DOHH2 (cell line): ENCODE results near the gene ICE1.

Experiments used
- H3F3A ChIP-seq: fragments of 200-600 bp; sonication (generic), shearing (Covaris generic); 2 replicates; pipeline ENCODE4 v1.6.0; 2016; ENCODE audit warnings: antibody characterized with exemption, mild to moderate bottlenecking; ENCODE audit not compliant: control insufficient read depth, insufficient read depth
- H3K27ac ChIP-seq: fragments of 200-600 bp; sonication (generic); 2 replicates; pipeline ENCODE4 v1.5.1; 2014; ENCODE audit warnings: low read depth, mild to moderate bottlenecking, low read length, moderate library complexity
- H3K27me3 ChIP-seq: fragments of 200-600 bp; sonication (generic); 2 replicates; pipeline ENCODE4 v1.6.1; 2014; ENCODE audit warnings: mild to moderate bottlenecking, low read length, mixed read lengths; ENCODE audit not compliant: control insufficient read depth
- H3K36me3 ChIP-seq: fragments of 200-600 bp; sonication (generic); 2 replicates; pipeline ENCODE4 v1.6.1; 2014; ENCODE audit warnings: mild to moderate bottlenecking, low read length, moderate library complexity, mixed read lengths; ENCODE audit not compliant: control insufficient read depth
- H3K4me1 ChIP-seq: fragments of 200-600 bp; sonication (generic); 2 replicates; pipeline ENCODE4 v1.6.1; 2014; ENCODE audit warnings: mild to moderate bottlenecking, low read length, mixed read lengths; ENCODE audit not compliant: control insufficient read depth
- H3K4me2 ChIP-seq: fragments of 200-600 bp; sonication (generic); 2 replicates; pipeline ENCODE4 v1.6.0; 2014; ENCODE audit warnings: mild to moderate bottlenecking, low read length, moderate library complexity
- H3K4me3 ChIP-seq: fragments of 200-600 bp; sonication (generic); 2 replicates; pipeline ENCODE4 v1.5.1; 2014; ENCODE audit warnings: mild to moderate bottlenecking, low read length, mixed read lengths
- H3K79me2 ChIP-seq: fragments of 200-600 bp; sonication (generic); 2 replicates; pipeline ENCODE4 v1.6.1; 2014; ENCODE audit warnings: mild to moderate bottlenecking, low read length, mixed read lengths; ENCODE audit not compliant: control insufficient read depth
- H3K9me2 ChIP-seq: fragments of 200-600 bp; sonication (generic); replicated peaks from 2 replicates; pipeline ENCODE4 v1.6.1; 2014; ENCODE audit warnings: mild to moderate bottlenecking, low read length, mixed read lengths; ENCODE audit not compliant: control insufficient read depth
- H3K9me3 ChIP-seq: fragments of 200-600 bp; sonication (generic); 2 replicates; pipeline ENCODE4 v1.6.1; 2014; ENCODE audit warnings: antibody characterized with exemption, low read length, mixed read lengths; ENCODE audit not compliant: control insufficient read depth, insufficient read depth
- H4K20me1 ChIP-seq: fragments of 200-600 bp; sonication (generic); 2 replicates; pipeline ENCODE4 v1.6.0; 2014; ENCODE audit warnings: low read depth, mild to moderate bottlenecking, antibody characterized with exemption, low read length, moderate library complexity; ENCODE audit not compliant: control insufficient read depth, insufficient read depth
- CTCF ChIP-seq: fragments of 200-600 bp; sonication (generic); IDR thresholded peaks from one replicate; pipeline ENCODE4 v1.5.1; 2014; ENCODE audit warnings: antibody characterized with exemption, mild to moderate bottlenecking, low read depth, low read length; ENCODE audit not compliant: poor library complexity, severe bottlenecking
- EZH2phosphoT487 ChIP-seq: fragments of 200-600 bp; sonication (generic); IDR thresholded peaks from 2 replicates; pipeline ENCODE4 v1.6.1; 2017; ENCODE audit warnings: borderline replicate concordance, mild to moderate bottlenecking, antibody characterized with exemption, low read length, moderate library complexity, mixed read lengths

Gene ICE1

GRCh38 chr5:5534333-5534732, 111.9 kb downstream of the ICE1 start:
- Histone ChIP-seq H3K9me3 (no peaks in the 10 kb centered on the region), H3K4me1 (no peaks in the 10 kb centered on the region), H3K27me3 (no peaks in the 10 kb centered on the region), H3K36me3 (no peaks in the 10 kb centered on the region), H4K20me1 (no peaks in the 10 kb centered on the region), H3K27ac (no peak overlapping the region), H3K4me2 (no peak overlapping the region), H3K4me3 (no peak overlapping the region), H3F3A (no peaks in the 10 kb centered on the region), H3K79me2 (no peaks in the 10 kb centered on the region), H3K9me2 (no peaks in the 10 kb centered on the region)
- TF ChIP-seq EZH2phosphoT487, result no peak
- TF ChIP-seq CTCF, result no peak

- no peaks in the 10 kb centered on the region for H3F3A ChIP-seq
- no peak overlapping the region for H3K27ac ChIP-seq
- H3K79me2 ChIP-seq, result no peaks in the 10 kb centered on the region
- H3K9me3 ChIP-seq, result no peaks in the 10 kb centered on the region
- H3K27me3 ChIP-seq, result no peaks in the 10 kb centered on the region
- H4K20me1 ChIP-seq, result no peaks in the 10 kb centered on the region
- no peak overlapping the region for H3K4me3 ChIP-seq
- no peaks in the 10 kb centered on the region for H3K4me1 ChIP-seq
- TF ChIP-seq EZH2phosphoT487 (no peak), CTCF (no peak)
- no peaks in the 10 kb centered on the region for H3K36me3 ChIP-seq
- no peak overlapping the region for H3K4me2 ChIP-seq
- no peaks in the 10 kb centered on the region for H3K9me2 ChIP-seq
These were observed 114.4 kb downstream of the ICE1 start for GRCh38 chr5:5536871-5537270.

- H3K9me3 ChIP-seq, result no peaks in the 10 kb centered on the region
- H3K27me3 ChIP-seq, result no peaks in the 10 kb centered on the region
- H3K9me2 ChIP-seq, result no peaks in the 10 kb centered on the region
- no peaks in the 10 kb centered on the region for H3K36me3 ChIP-seq
- TF ChIP-seq CTCF, result no peak
- TF ChIP-seq EZH2phosphoT487, result no peak
- no peaks in the 10 kb centered on the region for H3F3A ChIP-seq
- no peaks in the 10 kb centered on the region for H3K79me2 ChIP-seq
- H3K27ac ChIP-seq, result no peak overlapping the region
- no peak overlapping the region for H3K4me3 ChIP-seq
- no peak overlapping the region for H3K4me2 ChIP-seq
- H3K4me1 ChIP-seq, result no peaks in the 10 kb centered on the region
- no peaks in the 10 kb centered on the region for H4K20me1 ChIP-seq
These were observed 114.9 kb downstream of the ICE1 start for GRCh38 chr5:5537426-5537825.

- no peaks in the 10 kb centered on the region for H4K20me1 ChIP-seq
- H3K27me3 ChIP-seq, result no peaks in the 10 kb centered on the region
- no peak overlapping the region for H3K27ac ChIP-seq
- H3K79me2 ChIP-seq, result no peaks in the 10 kb centered on the region
- no peak overlapping the region for H3K4me3 ChIP-seq
- H3F3A ChIP-seq, result no peaks in the 10 kb centered on the region
- H3K36me3 ChIP-seq, result no peaks in the 10 kb centered on the region
- no peaks in the 10 kb centered on the region for H3K4me1 ChIP-seq
- H3K4me2 ChIP-seq, result no peak overlapping the region
- H3K9me2 ChIP-seq, result no peaks in the 10 kb centered on the region
- H3K9me3 ChIP-seq, result no peaks in the 10 kb centered on the region
- TF ChIP-seq CTCF (no peak), EZH2phosphoT487 (no peak)
These were observed 117.1 kb downstream of the ICE1 start for GRCh38 chr5:5539590-5539989.
